Stomach (tissue), 9 donors: ENCODE measurements around the gene SLC16A2. TPM values are rescaled to one million over a fixed set of nuclear protein-coding genes. Genes with fewer than 3 reads are reported as not detected.
A peak's percentile ranks its signal among the peaks of the same experiment; 100 is the strongest.

Experiments
- DNase-seq, 2 donors: peaks; one replicate each; pipeline versions ENCODE4 v3.0.0 to v3.0.0-alpha.2; 2013 to 2019
- H3K27ac ChIP-seq, 5 donors: fragments of 200-600 bp in 4 of 5; sonication (generic) in 4 of 5; one replicate each; pipeline ENCODE4 v1.5.1; 2013 to 2019; ENCODE audit warnings: mild to moderate bottlenecking in 1 of 5, moderate library complexity in 1 of 5
- H3K27me3 ChIP-seq, 3 donors: fragments of 200-600 bp; sonication (generic); one replicate each; pipeline ENCODE4 v1.5.1; 2017 to 2019; ENCODE audit warnings: mixed run types in 1 of 3
- H3K36me3 ChIP-seq, 4 donors: fragments of 200-600 bp; sonication (generic); 1 replicate in 3 of 4; 2 replicates in 1 of 4; pipeline ENCODE4 v1.5.1; 2016 to 2019
- H3K4me1 ChIP-seq, 4 donors: fragments of 200-600 bp; sonication (generic); one replicate each; pipeline ENCODE4 v1.5.1; 2016 to 2019
- H3K4me3 ChIP-seq, 4 donors: fragments of 200-600 bp; sonication (generic) in 3 of 4; one replicate each; pipeline ENCODE4 v1.5.1; 2016 to 2019; ENCODE audit warnings: mild to moderate bottlenecking in 1 of 4
- H3K9me3 ChIP-seq, 4 donors: fragments of 200-600 bp; sonication (generic); one replicate each; pipeline ENCODE4 v1.5.1; 2016 to 2019
- EP300 ChIP-seq: sonication (generic); formaldehyde crosslinking; IDR thresholded peaks from one replicate; pipeline ENCODE4 v1.6.1; 2017; ENCODE audit warnings: antibody characterized with exemption
- POLR2A ChIP-seq, 4 donors: fragments of 450-650 bp; IDR thresholded peaks; one replicate each; pipeline ENCODE4 v1.6.1; 2016; ENCODE audit warnings: antibody characterized with exemption in 4 of 4, control low read depth in 2 of 4, mild to moderate bottlenecking in 1 of 4, moderate library complexity in 1 of 4
- POLR2AphosphoS5 ChIP-seq, 3 donors: sonication (generic); formaldehyde crosslinking; IDR thresholded peaks; one replicate each; pipeline ENCODE4 v1.6.1; 2016; ENCODE audit warnings: antibody characterized with exemption in 3 of 3
- WGBS, 5 donors: extraction: QIAGEN DNeasy Blood & Tissue Kit in 3 of 5; methylation state at CpG; one replicate each; pipeline versions ENCODE4 v1.1.5 to v1.1.7; 2013 to 2018; 5-methylcytosine and 5-hydroxymethylcytosine counted together
- intact Hi-C: fragments of 100-400 bp; cut with DNase I; formaldehyde crosslinking; loops from one replicate; pipeline ENCODE4 v1.15.1; 2023; ENCODE audit warnings: low total_unique reads
- polyA plus RNA-seq, 3 donors: library from polyadenylated mRNA; stranded (reverse); fragments of 200-250 nt; gene quantifications; one replicate each; pipeline ENCODE4 v1.2.3, GENCODE V29; 2013
- total RNA-seq, 5 donors: library from RNA; depleted of rRNA; stranded (reverse); fragments of >200 nt; gene quantifications; one replicate each; pipeline versions ENCODE4 v1.1.0 to v1.2.3, GENCODE V29; 2014 to 2016
- TF ChIP-seq, protein P1 (sequence below), 7 experiments: fragments of 450-650 bp in 4 of 7; fragments of 200-600 bp in 3 of 7; sonication (generic) in 3 of 7; IDR thresholded peaks; one replicate each; pipeline ENCODE4 v1.5.1; 2016 to 2019; ENCODE audit warnings: antibody characterized with exemption in 7 of 7, control low read depth in 2 of 7, mild to moderate bottlenecking in 1 of 7
- donor health status: healthy with polysubstance abuse.
- donor health status: Bipolar disorder and iron deficiency.
- donor health status: healthy.

The SLC16A2 gene
- total and polyA plus RNA-seq, 8 donors, result 0.29 to 4.4 (median 2.4) TPM; not detected in 1

DNA sequence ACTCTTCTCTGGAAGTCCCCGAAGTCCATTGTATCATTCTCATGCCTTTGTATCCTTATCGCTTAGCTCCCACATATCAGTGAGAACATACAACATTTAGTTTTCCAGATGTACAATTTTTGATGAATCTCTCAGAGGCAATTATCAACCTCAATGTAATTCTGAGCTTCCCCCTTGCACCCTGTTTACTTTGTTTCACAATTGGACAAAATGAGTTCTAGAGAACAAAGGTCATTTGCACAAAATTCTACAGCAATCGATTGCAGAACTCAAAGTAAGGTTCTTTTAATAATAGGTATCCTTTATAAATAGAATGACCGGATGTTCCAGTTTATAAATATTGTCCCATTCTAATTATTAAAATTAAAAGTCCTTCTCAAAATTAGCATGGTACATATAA is 79.3 kb downstream of the SLC16A2 start:
- Histone ChIP-seq H3K27me3 (no peaks in the 10 kb centered on the region), H3K4me3 (no peak overlapping the region), H3K27ac (no peak overlapping the region), H3K4me1 (no peaks in the 10 kb centered on the region), H3K36me3 (no peaks in the 10 kb centered on the region), H3K9me3 (no peaks in the 10 kb centered on the region)
- DNase-seq, result no peak
- no peak for TF ChIP-seq EP300
- TF ChIP-seq, protein P1, sequence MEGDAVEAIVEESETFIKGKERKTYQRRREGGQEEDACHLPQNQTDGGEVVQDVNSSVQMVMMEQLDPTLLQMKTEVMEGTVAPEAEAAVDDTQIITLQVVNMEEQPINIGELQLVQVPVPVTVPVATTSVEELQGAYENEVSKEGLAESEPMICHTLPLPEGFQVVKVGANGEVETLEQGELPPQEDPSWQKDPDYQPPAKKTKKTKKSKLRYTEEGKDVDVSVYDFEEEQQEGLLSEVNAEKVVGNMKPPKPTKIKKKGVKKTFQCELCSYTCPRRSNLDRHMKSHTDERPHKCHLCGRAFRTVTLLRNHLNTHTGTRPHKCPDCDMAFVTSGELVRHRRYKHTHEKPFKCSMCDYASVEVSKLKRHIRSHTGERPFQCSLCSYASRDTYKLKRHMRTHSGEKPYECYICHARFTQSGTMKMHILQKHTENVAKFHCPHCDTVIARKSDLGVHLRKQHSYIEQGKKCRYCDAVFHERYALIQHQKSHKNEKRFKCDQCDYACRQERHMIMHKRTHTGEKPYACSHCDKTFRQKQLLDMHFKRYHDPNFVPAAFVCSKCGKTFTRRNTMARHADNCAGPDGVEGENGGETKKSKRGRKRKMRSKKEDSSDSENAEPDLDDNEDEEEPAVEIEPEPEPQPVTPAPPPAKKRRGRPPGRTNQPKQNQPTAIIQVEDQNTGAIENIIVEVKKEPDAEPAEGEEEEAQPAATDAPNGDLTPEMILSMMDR (IDR thresholded peaks at IDR 0.05), result no peak
- 85 to 93% (median 92%) methylated on average over 4 of the region's 4 CpGs for WGBS, 5 donors
- intact Hi-C loops, result no loop called here

DNA sequence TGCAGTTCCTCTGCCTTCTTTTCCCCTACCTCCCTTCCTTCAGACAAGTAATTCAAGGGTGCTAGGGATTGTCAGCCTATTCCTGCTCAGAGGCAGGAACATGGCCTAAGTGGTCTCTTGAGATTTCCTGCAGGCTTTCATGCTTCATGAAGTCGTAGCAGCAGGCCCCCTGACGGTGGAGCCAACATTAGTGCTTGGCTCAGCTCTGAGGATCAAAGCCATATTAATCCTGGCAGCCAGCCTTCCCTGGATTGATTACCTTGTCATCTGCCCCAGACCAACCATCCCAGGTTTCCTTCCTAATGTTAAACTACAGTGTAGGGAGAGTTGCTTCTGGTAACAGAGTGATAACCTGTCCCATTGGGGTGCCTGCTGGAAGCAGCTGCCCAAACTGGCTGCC is 84.1 kb downstream of the SLC16A2 start:
- H3K27me3 ChIP-seq, result no peaks in the 10 kb centered on the region
- H3K27ac ChIP-seq, result no peak overlapping the region
- no peaks in the 10 kb centered on the region for H3K36me3 ChIP-seq
- H3K4me1 ChIP-seq, result no peaks in the 10 kb centered on the region
- no peaks in the 10 kb centered on the region for H3K9me3 ChIP-seq
- no peak overlapping the region for H3K4me3 ChIP-seq
- WGBS, 5 donors, result 31 to 75% (median 60%) methylated on average over 1 to 2 of the region's 2 CpGs
- intact Hi-C loops, result no loop called here
- TF ChIP-seq POLR2A (IDR thresholded peaks at IDR 0.05), result no peak
- no peak for TF ChIP-seq POLR2AphosphoS5 (IDR thresholded peaks at IDR 0.05)
- no peak for TF ChIP-seq EP300
- TF ChIP-seq, protein P1 (IDR thresholded peaks at IDR 0.05), result no peak
- peak in 1 of 2 donors; percentile 26 for DNase-seq

- 83 to 89% (median 87%) methylated on average over 8 of the region's 8 CpGs for WGBS, 5 donors
- intact Hi-C loops, result no loop called here
- Histone ChIP-seq H3K4me3 (no peak overlapping the region), H3K9me3 (no peaks in the 10 kb centered on the region), H3K36me3 (no peaks in the 10 kb centered on the region), H3K27me3 (no peaks in the 10 kb centered on the region), H3K4me1 (no peaks in the 10 kb centered on the region), H3K27ac (no peak overlapping the region)
- TF ChIP-seq POLR2A (IDR thresholded peaks at IDR 0.05) (no peak), POLR2AphosphoS5 (IDR thresholded peaks at IDR 0.05) (no peak), EP300 (no peak)
- TF ChIP-seq, protein P1 (IDR thresholded peaks at IDR 0.05), result no peak
- DNase-seq, result no peak
These were observed 85.2 kb downstream of the SLC16A2 start for GRCh38 chrX:74506317-74507115.

DNA sequence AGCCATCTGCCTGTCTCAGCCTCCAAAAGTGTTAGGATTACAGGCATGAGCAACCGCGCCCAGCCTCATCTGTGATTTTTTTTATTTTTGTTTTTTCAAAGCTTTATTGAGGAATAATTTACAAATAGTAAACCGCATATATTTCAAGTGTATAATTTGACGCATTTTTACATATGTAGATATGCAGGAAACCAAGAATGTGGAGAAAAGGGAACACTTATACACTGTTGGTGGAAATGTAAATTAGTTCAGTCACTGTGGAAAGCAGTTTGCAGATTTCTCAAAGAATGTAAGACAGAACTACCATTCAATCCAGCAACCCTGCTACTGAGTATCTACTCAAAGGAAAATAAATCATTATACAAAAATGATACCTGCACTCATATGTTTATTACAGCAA is 85.9 kb downstream of the SLC16A2 start:
- intact Hi-C loops, result no loop called here
- Histone ChIP-seq H3K36me3 (no peaks in the 10 kb centered on the region), H3K27ac (no peak overlapping the region), H3K4me3 (no peak overlapping the region), H3K4me1 (no peaks in the 10 kb centered on the region), H3K27me3 (no peaks in the 10 kb centered on the region), H3K9me3 (no peaks in the 10 kb centered on the region)
- WGBS, 5 donors, result 81 to 97% (median 91%) methylated on average over 4 of the region's 4 CpGs
- TF ChIP-seq EP300, result no peak
- TF ChIP-seq POLR2A (IDR thresholded peaks at IDR 0.05), result no peak
- no peak for TF ChIP-seq POLR2AphosphoS5 (IDR thresholded peaks at IDR 0.05)
- TF ChIP-seq, protein P1 (IDR thresholded peaks at IDR 0.05), result no peak
- no peak for DNase-seq
